ENCODE data around the gene MTMR6.

The MTMR6 gene

GRCh38 chr13:25204863-25205262 lies 82.4 kb downstream of the MTMR6 start:
- TF ChIP-seq, protein P1, sequence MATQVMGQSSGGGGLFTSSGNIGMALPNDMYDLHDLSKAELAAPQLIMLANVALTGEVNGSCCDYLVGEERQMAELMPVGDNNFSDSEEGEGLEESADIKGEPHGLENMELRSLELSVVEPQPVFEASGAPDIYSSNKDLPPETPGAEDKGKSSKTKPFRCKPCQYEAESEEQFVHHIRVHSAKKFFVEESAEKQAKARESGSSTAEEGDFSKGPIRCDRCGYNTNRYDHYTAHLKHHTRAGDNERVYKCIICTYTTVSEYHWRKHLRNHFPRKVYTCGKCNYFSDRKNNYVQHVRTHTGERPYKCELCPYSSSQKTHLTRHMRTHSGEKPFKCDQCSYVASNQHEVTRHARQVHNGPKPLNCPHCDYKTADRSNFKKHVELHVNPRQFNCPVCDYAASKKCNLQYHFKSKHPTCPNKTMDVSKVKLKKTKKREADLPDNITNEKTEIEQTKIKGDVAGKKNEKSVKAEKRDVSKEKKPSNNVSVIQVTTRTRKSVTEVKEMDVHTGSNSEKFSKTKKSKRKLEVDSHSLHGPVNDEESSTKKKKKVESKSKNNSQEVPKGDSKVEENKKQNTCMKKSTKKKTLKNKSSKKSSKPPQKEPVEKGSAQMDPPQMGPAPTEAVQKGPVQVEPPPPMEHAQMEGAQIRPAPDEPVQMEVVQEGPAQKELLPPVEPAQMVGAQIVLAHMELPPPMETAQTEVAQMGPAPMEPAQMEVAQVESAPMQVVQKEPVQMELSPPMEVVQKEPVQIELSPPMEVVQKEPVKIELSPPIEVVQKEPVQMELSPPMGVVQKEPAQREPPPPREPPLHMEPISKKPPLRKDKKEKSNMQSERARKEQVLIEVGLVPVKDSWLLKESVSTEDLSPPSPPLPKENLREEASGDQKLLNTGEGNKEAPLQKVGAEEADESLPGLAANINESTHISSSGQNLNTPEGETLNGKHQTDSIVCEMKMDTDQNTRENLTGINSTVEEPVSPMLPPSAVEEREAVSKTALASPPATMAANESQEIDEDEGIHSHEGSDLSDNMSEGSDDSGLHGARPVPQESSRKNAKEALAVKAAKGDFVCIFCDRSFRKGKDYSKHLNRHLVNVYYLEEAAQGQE (IDR thresholded peaks at IDR 0.05; ENCODE audit: insufficient read depth in 1 of 2, low read depth in 2 of 2, low read length in 2 of 2): no peak
- TF ChIP-seq TAF1 (IDR thresholded peaks at IDR 0.05; ENCODE audit: borderline replicate concordance, insufficient read depth, low read length): no peak
- TF ChIP-seq SIN3A (IDR thresholded peaks at IDR 0.05; ENCODE audit: borderline replicate concordance, insufficient read depth, low read length): no peak
- TF ChIP-seq POLR2AphosphoS5 (IDR thresholded peaks at IDR 0.05; ENCODE audit: low read depth, low read length): no peak
- TF ChIP-seq FOXP2 (optimal IDR thresholded peaks at IDR 0.05; ENCODE audit: borderline replicate concordance, extremely low read depth, extremely low read length, insufficient read depth): no peak

DNA sequence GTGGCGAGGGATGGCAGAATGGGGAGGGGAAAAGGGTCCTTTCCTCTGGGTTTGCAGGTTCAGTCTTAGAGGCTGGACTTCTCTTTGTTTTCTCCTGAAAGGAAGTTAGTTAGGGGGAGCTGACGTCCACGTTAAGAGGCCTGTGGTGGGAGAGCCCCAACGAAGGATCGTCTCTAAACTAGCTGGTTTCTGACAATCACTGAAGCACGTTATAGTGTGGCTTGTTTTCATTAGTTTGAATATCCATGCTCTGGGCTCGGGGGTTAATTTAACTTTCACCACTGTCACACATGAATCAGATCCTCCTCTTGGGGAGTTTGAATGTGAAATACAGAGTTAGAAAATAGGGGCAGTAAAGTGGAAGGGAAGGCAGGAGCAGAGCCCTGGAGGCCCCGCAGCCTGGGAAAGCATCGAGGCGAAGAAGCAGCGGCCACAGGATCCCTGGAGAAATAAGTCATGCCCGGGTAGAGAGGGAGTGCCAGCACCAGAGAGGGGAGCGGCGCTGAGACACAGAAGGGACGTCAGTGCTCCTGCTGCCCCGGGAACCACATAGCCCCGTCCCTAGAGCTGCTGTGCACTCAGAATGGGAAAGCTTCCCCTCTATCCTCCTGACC lies 84.1 kb downstream of the MTMR6 start:
- TF ChIP-seq, protein P1 (IDR thresholded peaks at IDR 0.05; ENCODE audit: insufficient read depth in 1 of 2, low read depth in 2 of 2, low read length in 2 of 2): no peak
- no peak for TF ChIP-seq TAF1 (IDR thresholded peaks at IDR 0.05; ENCODE audit: borderline replicate concordance, insufficient read depth, low read length)
- TF ChIP-seq POLR2AphosphoS5 (IDR thresholded peaks at IDR 0.05; ENCODE audit: low read depth, low read length): no peak
- TF ChIP-seq SIN3A (IDR thresholded peaks at IDR 0.05; ENCODE audit: borderline replicate concordance, insufficient read depth, low read length): no peak
- TF ChIP-seq FOXP2 (optimal IDR thresholded peaks at IDR 0.05; ENCODE audit: borderline replicate concordance, extremely low read depth, extremely low read length, insufficient read depth): no peak

GRCh38 chr13:25200783-25201182 lies 86.5 kb downstream of the MTMR6 start:
- TF ChIP-seq, protein P1 (IDR thresholded peaks at IDR 0.05; ENCODE audit: insufficient read depth in 1 of 2, low read depth in 2 of 2, low read length in 2 of 2): no peak
- TF ChIP-seq FOXP2 (optimal IDR thresholded peaks at IDR 0.05; ENCODE audit: borderline replicate concordance, extremely low read depth, extremely low read length, insufficient read depth): no peak
- no peak for TF ChIP-seq TAF1 (IDR thresholded peaks at IDR 0.05; ENCODE audit: borderline replicate concordance, insufficient read depth, low read length)
- TF ChIP-seq SIN3A (IDR thresholded peaks at IDR 0.05; ENCODE audit: borderline replicate concordance, insufficient read depth, low read length): no peak
- TF ChIP-seq POLR2AphosphoS5 (IDR thresholded peaks at IDR 0.05; ENCODE audit: low read depth, low read length): no peak

- TF ChIP-seq TAF1 (IDR thresholded peaks at IDR 0.05; ENCODE audit: borderline replicate concordance, insufficient read depth, low read length): no peak
- TF ChIP-seq, protein P1 (IDR thresholded peaks at IDR 0.05; ENCODE audit: insufficient read depth in 1 of 2, low read depth in 2 of 2, low read length in 2 of 2): no peak
- TF ChIP-seq FOXP2 (optimal IDR thresholded peaks at IDR 0.05; ENCODE audit: borderline replicate concordance, extremely low read depth, extremely low read length, insufficient read depth): no peak
- no peak for TF ChIP-seq POLR2AphosphoS5 (IDR thresholded peaks at IDR 0.05; ENCODE audit: low read depth, low read length)
- TF ChIP-seq SIN3A (IDR thresholded peaks at IDR 0.05; ENCODE audit: borderline replicate concordance, insufficient read depth, low read length): no peak
Measured at GRCh38 chr13:25198647-25199046, 88.6 kb downstream of the MTMR6 start.
